Astrocyte (in vitro differentiated cells and primary cell): ENCODE measurements around the gene ARHGEF10L. TPM values are rescaled to one million over a fixed set of nuclear protein-coding genes. Genes with fewer than 3 reads are reported as not detected.

Experiments
- DNase-seq: peaks from one replicate; pipeline ENCODE4 v3.0.0-alpha.2; 2010; ENCODE audit warnings: low read depth
- FAIRE-seq: peaks from 2 replicates; lab custom pipeline; 2011; peaks lifted over from hg19 to GRCh38; lab: Jason Lieb, UNC
- H2AFZ ChIP-seq: 2 replicates; pipeline ENCODE4 v1.6.0; 2012; ENCODE audit warnings: low read depth, low read length, inconsistent platforms
- H3K27ac ChIP-seq: 2 replicates; pipeline ENCODE4 v1.5.1; 2011; ENCODE audit warnings: low read depth, low read length, inconsistent platforms
- H3K27me3 ChIP-seq: 2 replicates; pipeline ENCODE4 v1.6.0; 2011; ENCODE audit warnings: low read length, inconsistent platforms; ENCODE audit not compliant: insufficient read depth
- H3K36me3 ChIP-seq: 2 replicates; pipeline ENCODE4 v1.5.1; 2011; ENCODE audit warnings: low read length, inconsistent platforms; ENCODE audit not compliant: insufficient read depth
- H3K4me1 ChIP-seq: 2 replicates; pipeline ENCODE4 v1.5.1; 2011; ENCODE audit warnings: low read length, inconsistent platforms; ENCODE audit not compliant: insufficient read depth
- H3K4me2 ChIP-seq: 2 replicates; pipeline ENCODE4 v1.6.0; 2012; ENCODE audit warnings: low read length, inconsistent platforms
- H3K4me3 ChIP-seq: 2 replicates; pipeline ENCODE4 v1.5.1; 2011; ENCODE audit warnings: low read depth, mild to moderate bottlenecking, low read length, inconsistent platforms; ENCODE audit not compliant: insufficient read depth
- H3K79me2 ChIP-seq: 2 replicates; pipeline ENCODE4 v1.6.0; 2012; ENCODE audit warnings: mild to moderate bottlenecking, low read length, inconsistent platforms; ENCODE audit not compliant: insufficient read depth
- H3K9ac ChIP-seq: 2 replicates; pipeline ENCODE4 v1.6.0; 2012; ENCODE audit warnings: mild to moderate bottlenecking, low read length, inconsistent platforms
- H3K9me3 ChIP-seq: 2 replicates; pipeline ENCODE4 v1.5.1; 2012; ENCODE audit warnings: low read depth, mild to moderate bottlenecking, low read length, inconsistent platforms; ENCODE audit not compliant: insufficient read depth
- H4K20me1 ChIP-seq: 2 replicates; pipeline ENCODE4 v1.6.0; 2012; ENCODE audit warnings: low read length, inconsistent platforms; ENCODE audit not compliant: insufficient read depth
- H3K27ac Mint-ChIP-seq: one replicate; pipeline ENCODE4 v1.8.0; 2021; ENCODE audit warnings: mild to moderate bottlenecking, mixed read lengths; ENCODE audit not compliant: unreplicated experiment
- H3K27me3 Mint-ChIP-seq: one replicate; pipeline ENCODE4 v1.8.0; 2021; ENCODE audit warnings: low read depth, mixed read lengths; ENCODE audit not compliant: unreplicated experiment
- H3K36me3 Mint-ChIP-seq: one replicate; pipeline ENCODE4 v1.8.0; 2021; ENCODE audit warnings: low read depth, mixed read lengths; ENCODE audit not compliant: unreplicated experiment
- H3K4me1 Mint-ChIP-seq: one replicate; pipeline ENCODE4 v1.8.0; 2021; ENCODE audit warnings: low read depth, mixed read lengths; ENCODE audit not compliant: unreplicated experiment
- H3K4me3 Mint-ChIP-seq: one replicate; pipeline ENCODE4 v1.8.0; 2021; ENCODE audit warnings: mild to moderate bottlenecking, moderate library complexity, mixed read lengths; ENCODE audit not compliant: unreplicated experiment
- H3K9me3 Mint-ChIP-seq: one replicate; pipeline ENCODE4 v1.8.0; 2021; ENCODE audit warnings: mild to moderate bottlenecking, mixed read lengths; ENCODE audit not compliant: unreplicated experiment
- EZH2 ChIP-seq: IDR thresholded peaks from 2 replicates; pipeline ENCODE4 v1.6.1; 2012; ENCODE audit warnings: mild to moderate bottlenecking, low read length, inconsistent platforms; ENCODE audit not compliant: insufficient read depth
- total RNA-seq: library from RNA; stranded (reverse); gene quantifications from 2 replicates; pipeline ENCODE4 v1.2.1, GENCODE V29; 2021
- TF ChIP-seq, protein P1 (sequence below): IDR thresholded peaks from 2 replicates; pipeline ENCODE4 v1.5.1; 2011; ENCODE audit warnings: low read depth, mild to moderate bottlenecking, inconsistent platforms, low read length, moderate library complexity; ENCODE audit not compliant: insufficient read depth

ARHGEF10L gene
- total RNA-seq, 1 donor from 2014 or later = 14.2 TPM

DNA sequence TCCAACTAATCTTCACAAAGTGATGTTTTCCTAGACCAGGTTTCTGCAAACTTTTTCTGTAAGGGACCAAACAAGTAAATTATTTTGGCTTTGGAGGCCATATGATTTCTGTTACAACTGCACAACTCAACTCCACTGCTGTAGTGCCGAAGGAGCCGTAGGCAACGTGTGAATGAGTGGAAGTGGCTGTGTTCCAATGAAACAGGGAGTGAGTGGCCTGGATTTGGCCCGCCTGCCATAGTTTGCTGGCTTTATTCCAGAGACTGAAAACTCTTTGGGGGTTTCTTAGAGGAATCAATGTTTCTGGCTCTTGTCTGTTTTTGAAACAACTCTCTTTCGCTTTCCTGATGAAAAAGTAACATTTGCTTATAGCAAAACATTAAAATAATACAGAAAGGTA, 203.1 kb downstream of the ARHGEF10L start:
- H3K36me3 ChIP-seq = no peaks in the 10 kb centered on the region
- no peak overlapping the region for H2AFZ ChIP-seq
- no peaks in the 10 kb centered on the region for H3K36me3 Mint-ChIP-seq
- H3K9me3 ChIP-seq = no peaks in the 10 kb centered on the region
- DNase-seq (peak; percentile 27), FAIRE-seq (no peak)
- H3K4me1 Mint-ChIP-seq = no peaks in the 10 kb centered on the region
- peaks cover 7% of the 10 kb centered on the region for H3K9me3 Mint-ChIP-seq
- no peaks in the 10 kb centered on the region for H3K4me1 ChIP-seq
- H3K4me3 ChIP-seq = no peak overlapping the region
- no peak overlapping the region for H3K27ac Mint-ChIP-seq
- no peak overlapping the region for H3K27ac ChIP-seq
- H3K9ac ChIP-seq = no peak overlapping the region
- H3K4me3 Mint-ChIP-seq = no peak overlapping the region
- no peaks in the 10 kb centered on the region for H4K20me1 ChIP-seq
- H3K27me3 ChIP-seq = no peaks in the 10 kb centered on the region
- H3K27me3 Mint-ChIP-seq = peaks cover 42% of the 10 kb centered on the region
- no peak for TF ChIP-seq EZH2
- TF ChIP-seq, protein P1, sequence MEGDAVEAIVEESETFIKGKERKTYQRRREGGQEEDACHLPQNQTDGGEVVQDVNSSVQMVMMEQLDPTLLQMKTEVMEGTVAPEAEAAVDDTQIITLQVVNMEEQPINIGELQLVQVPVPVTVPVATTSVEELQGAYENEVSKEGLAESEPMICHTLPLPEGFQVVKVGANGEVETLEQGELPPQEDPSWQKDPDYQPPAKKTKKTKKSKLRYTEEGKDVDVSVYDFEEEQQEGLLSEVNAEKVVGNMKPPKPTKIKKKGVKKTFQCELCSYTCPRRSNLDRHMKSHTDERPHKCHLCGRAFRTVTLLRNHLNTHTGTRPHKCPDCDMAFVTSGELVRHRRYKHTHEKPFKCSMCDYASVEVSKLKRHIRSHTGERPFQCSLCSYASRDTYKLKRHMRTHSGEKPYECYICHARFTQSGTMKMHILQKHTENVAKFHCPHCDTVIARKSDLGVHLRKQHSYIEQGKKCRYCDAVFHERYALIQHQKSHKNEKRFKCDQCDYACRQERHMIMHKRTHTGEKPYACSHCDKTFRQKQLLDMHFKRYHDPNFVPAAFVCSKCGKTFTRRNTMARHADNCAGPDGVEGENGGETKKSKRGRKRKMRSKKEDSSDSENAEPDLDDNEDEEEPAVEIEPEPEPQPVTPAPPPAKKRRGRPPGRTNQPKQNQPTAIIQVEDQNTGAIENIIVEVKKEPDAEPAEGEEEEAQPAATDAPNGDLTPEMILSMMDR = no peak
- H3K4me2 ChIP-seq = no peak overlapping the region
- no peaks in the 10 kb centered on the region for H3K79me2 ChIP-seq

DNA sequence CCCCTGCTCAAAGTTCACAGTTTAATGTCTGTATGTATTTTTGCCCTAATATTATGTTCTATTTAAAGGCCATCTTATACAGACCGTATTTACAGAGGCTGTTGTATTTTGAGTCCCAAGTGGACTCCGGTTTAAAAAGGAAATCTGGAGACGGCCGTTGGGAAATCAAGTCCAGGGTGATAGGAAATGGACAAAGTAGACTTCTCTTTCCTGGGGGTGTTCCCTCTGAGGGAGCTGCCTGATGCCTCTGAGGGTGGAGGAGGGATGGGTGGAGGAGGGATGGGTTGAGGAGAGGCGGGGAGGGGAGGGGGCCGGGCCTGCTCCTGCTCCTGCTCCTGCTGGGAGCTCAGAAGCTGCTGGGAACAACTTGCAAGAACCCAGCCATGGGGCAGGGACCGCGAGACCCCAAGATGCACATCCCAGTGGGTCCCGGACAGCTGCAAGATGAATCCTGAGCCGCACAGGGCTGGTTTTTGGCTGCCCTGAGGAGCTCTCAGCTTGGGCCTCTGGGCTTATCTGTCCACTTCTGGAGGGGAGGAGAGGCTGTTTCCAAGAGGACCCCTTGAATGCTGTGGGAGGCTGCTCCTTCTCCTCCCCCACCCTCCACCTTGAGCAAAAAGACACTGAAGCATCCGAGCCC, 203.6 kb downstream of the ARHGEF10L start:
- H3K4me2 ChIP-seq = no peak overlapping the region
- H3K9me3 ChIP-seq = no peaks in the 10 kb centered on the region
- Mint-ChIP-seq H3K4me1 (no peaks in the 10 kb centered on the region), H3K4me3 (no peak overlapping the region), H3K36me3 (no peaks in the 10 kb centered on the region), H3K27me3 (peaks cover 37% of the 10 kb centered on the region), H3K27ac (no peak overlapping the region), H3K9me3 (peaks cover 7% of the 10 kb centered on the region)
- H3K27me3 ChIP-seq = no peaks in the 10 kb centered on the region
- H3K36me3 ChIP-seq = no peaks in the 10 kb centered on the region
- H2AFZ ChIP-seq = no peak overlapping the region
- no peak for FAIRE-seq
- no peaks in the 10 kb centered on the region for H3K4me1 ChIP-seq
- TF ChIP-seq EZH2 = no peak
- TF ChIP-seq, protein P1 = no peak
- no peaks in the 10 kb centered on the region for H3K79me2 ChIP-seq
- no peak overlapping the region for H3K4me3 ChIP-seq
- H3K9ac ChIP-seq = no peak overlapping the region
- no peaks in the 10 kb centered on the region for H4K20me1 ChIP-seq
- H3K27ac ChIP-seq = no peak overlapping the region
- DNase-seq = no peak

DNA sequence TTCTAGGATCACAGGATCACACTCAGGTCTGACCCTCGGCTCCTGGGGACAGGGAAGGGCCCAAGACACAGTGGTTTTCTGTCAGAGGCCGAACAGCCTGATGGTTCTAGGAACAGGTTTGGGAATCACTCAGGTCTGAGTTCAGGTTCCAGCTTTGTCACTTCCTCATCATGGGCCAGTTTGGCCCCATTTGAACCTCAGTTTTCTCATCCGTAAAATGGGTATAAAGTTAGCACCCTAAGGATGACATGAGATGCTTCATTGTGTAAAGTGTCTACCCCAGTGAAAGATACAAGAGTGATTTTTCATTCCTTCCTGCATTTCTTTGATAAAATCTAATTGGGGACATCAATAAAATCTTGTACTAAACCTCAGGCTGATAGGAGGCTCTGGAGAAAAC, 204.4 kb downstream of the ARHGEF10L start:
- no peaks in the 10 kb centered on the region for H3K4me1 Mint-ChIP-seq
- Histone ChIP-seq H3K9ac (no peak overlapping the region), H4K20me1 (no peaks in the 10 kb centered on the region), H3K36me3 (no peaks in the 10 kb centered on the region), H3K4me3 (no peak overlapping the region), H3K9me3 (no peaks in the 10 kb centered on the region), H3K27ac (no peak overlapping the region), H3K4me2 (no peak overlapping the region), H3K79me2 (no peaks in the 10 kb centered on the region), H2AFZ (no peak overlapping the region), H3K27me3 (no peaks in the 10 kb centered on the region), H3K4me1 (no peaks in the 10 kb centered on the region)
- H3K27ac Mint-ChIP-seq = no peak overlapping the region
- no peak for TF ChIP-seq EZH2
- TF ChIP-seq, protein P1 = no peak
- no peak for DNase-seq
- peaks cover 36% of the 10 kb centered on the region for H3K27me3 Mint-ChIP-seq
- no peak overlapping the region for H3K4me3 Mint-ChIP-seq
- no peak for FAIRE-seq
- no peaks in the 10 kb centered on the region for H3K36me3 Mint-ChIP-seq
- H3K9me3 Mint-ChIP-seq = peaks cover 7% of the 10 kb centered on the region
